K562 (cell line): Measurements from ENCODE around the gene LCMT2. TPM values are rescaled to one million over a fixed set of nuclear protein-coding genes. Genes with fewer than 3 reads are reported as not detected.

ENCODE experiments used
- CHCHD3 ChIP-seq: fragments of 250-450 bp; sonication (Bioruptor Pico); IDR thresholded peaks from 2 replicates; pipeline ENCODE4 v2.1.2; 2022; ENCODE audit warnings: mild to moderate bottlenecking
- GTF2B ChIP-seq: IDR thresholded peaks from 2 replicates; pipeline ENCODE4 v1.6.1; 2011; ENCODE audit not compliant: insufficient read length; ENCODE audit errors: extremely low read depth
- HBP1 ChIP-seq: fragments of 450-650 bp; formaldehyde crosslinking; IDR thresholded peaks from 2 replicates; pipeline ENCODE4 v1.4.0; 2022; ENCODE audit warnings: missing genetic modification characterization
- HMGN3 ChIP-seq: IDR thresholded peaks from 2 replicates; pipeline ENCODE4 v1.6.1; 2011; ENCODE audit warnings: borderline replicate concordance, low read depth, mild to moderate bottlenecking, mixed read lengths, low read length; ENCODE audit not compliant: insufficient read length; ENCODE audit errors: extremely low read depth
- IFI16 ChIP-seq: fragments of 250-450 bp; sonication (Bioruptor Pico); IDR thresholded peaks from 2 replicates; pipeline ENCODE4 v2.1.2; 2022; ENCODE audit warnings: mild to moderate bottlenecking, inconsistent platforms
- KLF13 ChIP-seq: fragments of 450-650 bp; IDR thresholded peaks from 2 replicates; pipeline ENCODE4 v1.6.1; 2016; ENCODE audit warnings: missing genetic modification characterization, low read depth, mild to moderate bottlenecking, missing compliant biosample characterization, moderate library complexity, borderline replicate concordance
- PURB ChIP-seq: sonication (generic); formaldehyde crosslinking; IDR thresholded peaks from 2 replicates; pipeline ENCODE4 v1.9.0; 2021; ENCODE audit warnings: low read depth, mild to moderate bottlenecking, missing genetic modification reagents
- PYGO2 ChIP-seq: fragments of 450-650 bp; IDR thresholded peaks from 2 replicates; pipeline ENCODE4 v1.6.1; 2016; ENCODE audit warnings: mild to moderate bottlenecking, missing genetic modification characterization, moderate library complexity, missing compliant biosample characterization
- SMC3 ChIP-seq: conservative IDR thresholded peaks from 2 replicates; pipeline ENCODE4 v1.6.1; 2011; ENCODE audit warnings: low read depth, low read length, improper control_type of control experiment; ENCODE audit not compliant: insufficient read depth
- TEAD2 ChIP-seq: fragments of 450-650 bp; IDR thresholded peaks from 2 replicates; pipeline ENCODE4 v1.6.1; 2016; ENCODE audit warnings: missing genetic modification characterization, control low read depth, missing compliant biosample characterization
- ZEB2 ChIP-seq: fragments of 450-650 bp; IDR thresholded peaks from 2 replicates; pipeline ENCODE4 v1.6.1; 2016
- ZNF175 ChIP-seq: fragments of 200-800 bp; sonication (Bioruptor generic); IDR thresholded peaks from 2 replicates; pipeline ENCODE4 v1.6.1; 2016; ENCODE audit warnings: low read depth, mild to moderate bottlenecking, missing genetic modification characterization, missing compliant biosample characterization
- ZNF282 ChIP-seq: sonication (generic); formaldehyde crosslinking; IDR thresholded peaks from 2 replicates; pipeline ENCODE4 v1.8.1; 2023; ENCODE audit warnings: missing genetic modification reagents
- ZNF589 ChIP-seq: fragments of 200-800 bp; sonication (Bioruptor generic); IDR thresholded peaks from 2 replicates; pipeline ENCODE4 v1.6.1; 2016; ENCODE audit warnings: low read depth, missing genetic modification characterization, missing compliant biosample characterization
- ZNF76 ChIP-seq: fragments of 250-450 bp; sonication (Bioruptor Pico); IDR thresholded peaks from 2 replicates; pipeline ENCODE4 v1.4.0; 2020; ENCODE audit warnings: mild to moderate bottlenecking, moderate library complexity, borderline replicate concordance
- polyA plus RNA-seq, 8 experiments: library from polyadenylated mRNA; depleted of rRNA in 4 of 8; stranded (reverse) in 5 of 8; unstranded in 3 of 8; fragments of >200 nt; fragmentation: Nextera tagmentation in 2 of 8; fragmentation: Illumina TruSeq in 1 of 8; extraction: Ambion mirVana in 2 of 8; extraction: Trizol in 1 of 8; gene quantifications; 2 replicates each; pipeline versions ENCODE4 v1.2.1 to v1.2.3, GENCODE V29; 2011 to 2014; ENCODE audit warnings: inconsistent platforms in 1 of 8, missing spikeins in 1 of 8
- total RNA-seq, 7 experiments: library from RNA; depleted of rRNA in 6 of 7; stranded (reverse); fragments of >200 nt in 6 of 7; fragmentation: Illumina TruSeq in 2 of 7; extraction: Trizol in 2 of 7; gene quantifications; 2 replicates each; pipeline versions ENCODE4 v1.2.1 to v1.2.3, GENCODE V29; 2011 to 2021; ENCODE audit warnings: low replicate concordance in 1 of 7
- TF ChIP-seq, protein P1 (sequence below): fragments of 450-650 bp; IDR thresholded peaks from 2 replicates; pipeline ENCODE4 v1.6.1; 2017; ENCODE audit warnings: antibody characterized with exemption, mild to moderate bottlenecking
- TF ChIP-seq, protein P2 (sequence below): IDR thresholded peaks from 2 replicates; pipeline ENCODE4 v1.6.1; 2014; ENCODE audit warnings: antibody characterized with exemption
- TF ChIP-seq, protein P3 (sequence below): fragments of 250-450 bp; sonication (Bioruptor Pico); IDR thresholded peaks from 2 replicates; pipeline ENCODE4 v1.8.0; 2021; ENCODE audit warnings: moderate library complexity, mild to moderate bottlenecking, inconsistent platforms

The LCMT2 gene
- total and polyA plus RNA-seq, 9 of the 15 experiments (the other 6 are each of a cell fraction or from before 2014, with no cell fraction given) = 2.5 to 22.3 (median 15.2) TPM

GRCh38 chr15:43370975-43371974 lies 40.9 kb upstream of the LCMT2 start, which contains the start of the genes TUBGCP4 and ZSCAN29 (continued):
- TF ChIP-seq ZNF76 (CRISPR knock-in tag) (no peak), PURB (CRISPR knock-in tag) (no peak), ZEB2 (peak; percentile 74), CHCHD3 (no peak), KLF13 (tag) (0 out of 2 replicates have a peak, but pooled peaks have one; percentile 14), SMC3 (0 out of 2 replicates have a peak, but pooled peaks have one; percentile 7), TEAD2 (tag) (no peak), ZNF589 (no peak), PYGO2 (tag) (no peak), IFI16 (no peak), ZNF282 (CRISPR knock-in tag) (no peak), HBP1 (no peak), ZNF175 (CRISPR knock-in tag) (no peak), GTF2B (no peak), HMGN3 (no peak)
- TF ChIP-seq, protein P1, sequence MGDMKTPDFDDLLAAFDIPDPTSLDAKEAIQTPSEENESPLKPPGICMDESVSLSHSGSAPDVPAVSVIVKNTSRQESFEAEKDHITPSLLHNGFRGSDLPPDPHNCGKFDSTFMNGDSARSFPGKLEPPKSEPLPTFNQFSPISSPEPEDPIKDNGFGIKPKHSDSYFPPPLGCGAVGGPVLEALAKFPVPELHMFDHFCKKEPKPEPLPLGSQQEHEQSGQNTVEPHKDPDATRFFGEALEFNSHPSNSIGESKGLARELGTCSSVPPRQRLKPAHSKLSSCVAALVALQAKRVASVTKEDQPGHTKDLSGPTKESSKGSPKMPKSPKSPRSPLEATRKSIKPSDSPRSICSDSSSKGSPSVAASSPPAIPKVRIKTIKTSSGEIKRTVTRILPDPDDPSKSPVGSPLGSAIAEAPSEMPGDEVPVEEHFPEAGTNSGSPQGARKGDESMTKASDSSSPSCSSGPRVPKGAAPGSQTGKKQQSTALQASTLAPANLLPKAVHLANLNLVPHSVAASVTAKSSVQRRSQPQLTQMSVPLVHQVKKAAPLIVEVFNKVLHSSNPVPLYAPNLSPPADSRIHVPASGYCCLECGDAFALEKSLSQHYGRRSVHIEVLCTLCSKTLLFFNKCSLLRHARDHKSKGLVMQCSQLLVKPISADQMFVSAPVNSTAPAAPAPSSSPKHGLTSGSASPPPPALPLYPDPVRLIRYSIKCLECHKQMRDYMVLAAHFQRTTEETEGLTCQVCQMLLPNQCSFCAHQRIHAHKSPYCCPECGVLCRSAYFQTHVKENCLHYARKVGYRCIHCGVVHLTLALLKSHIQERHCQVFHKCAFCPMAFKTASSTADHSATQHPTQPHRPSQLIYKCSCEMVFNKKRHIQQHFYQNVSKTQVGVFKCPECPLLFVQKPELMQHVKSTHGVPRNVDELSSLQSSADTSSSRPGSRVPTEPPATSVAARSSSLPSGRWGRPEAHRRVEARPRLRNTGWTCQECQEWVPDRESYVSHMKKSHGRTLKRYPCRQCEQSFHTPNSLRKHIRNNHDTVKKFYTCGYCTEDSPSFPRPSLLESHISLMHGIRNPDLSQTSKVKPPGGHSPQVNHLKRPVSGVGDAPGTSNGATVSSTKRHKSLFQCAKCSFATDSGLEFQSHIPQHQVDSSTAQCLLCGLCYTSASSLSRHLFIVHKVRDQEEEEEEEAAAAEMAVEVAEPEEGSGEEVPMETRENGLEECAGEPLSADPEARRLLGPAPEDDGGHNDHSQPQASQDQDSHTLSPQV = peak; percentile 21; the same call in 1 of the 2 replicates
- TF ChIP-seq, protein P2, sequence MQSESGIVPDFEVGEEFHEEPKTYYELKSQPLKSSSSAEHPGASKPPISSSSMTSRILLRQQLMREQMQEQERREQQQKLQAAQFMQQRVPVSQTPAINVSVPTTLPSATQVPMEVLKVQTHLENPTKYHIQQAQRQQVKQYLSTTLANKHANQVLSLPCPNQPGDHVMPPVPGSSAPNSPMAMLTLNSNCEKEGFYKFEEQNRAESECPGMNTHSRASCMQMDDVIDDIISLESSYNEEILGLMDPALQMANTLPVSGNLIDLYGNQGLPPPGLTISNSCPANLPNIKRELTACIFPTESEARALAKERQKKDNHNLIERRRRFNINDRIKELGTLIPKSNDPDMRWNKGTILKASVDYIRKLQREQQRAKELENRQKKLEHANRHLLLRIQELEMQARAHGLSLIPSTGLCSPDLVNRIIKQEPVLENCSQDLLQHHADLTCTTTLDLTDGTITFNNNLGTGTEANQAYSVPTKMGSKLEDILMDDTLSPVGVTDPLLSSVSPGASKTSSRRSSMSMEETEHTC = no peak
- TF ChIP-seq, protein P3, sequence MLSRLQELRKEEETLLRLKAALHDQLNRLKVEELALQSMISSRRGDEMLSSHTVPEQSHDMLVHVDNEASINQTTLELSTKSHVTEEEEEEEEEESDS (CRISPR knock-in tag) = no peak
